ENCODE results near the gene KRTAP20-3. TPM values are rescaled to one million over a fixed set of nuclear protein-coding genes. Genes with fewer than 3 reads are reported as not detected.

KRTAP20-3 gene
- total RNA-seq, 1 experiment from 2014 or later, result not detected

DNA sequence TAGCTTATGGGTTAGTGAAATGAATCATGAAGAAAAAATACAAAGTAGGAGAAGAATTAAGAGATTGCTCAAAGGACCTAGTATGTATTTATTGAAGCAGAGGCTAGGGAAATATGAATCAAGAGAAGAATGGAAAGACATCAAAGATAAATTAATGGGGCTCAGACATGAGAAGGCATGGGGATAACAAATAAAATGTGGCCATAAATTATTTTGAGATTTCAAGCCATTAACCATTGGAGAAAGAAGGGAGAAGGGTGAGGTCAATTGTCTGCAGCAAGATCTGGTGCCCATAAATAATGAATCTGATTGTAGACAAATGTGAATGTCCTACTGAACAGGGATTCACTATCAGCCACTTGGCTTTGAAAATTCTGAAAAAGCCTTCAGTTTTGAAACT, 10.2 kb downstream of the KRTAP20-3 start:
- intact Hi-C loops (cut with micrococcal nuclease), result no loop called here
- no peak overlapping the region for H3K4me2 ChIP-seq (ENCODE audit: low read length)
- H3F3A ChIP-seq (ENCODE audit: low read length, unreplicated experiment), result no peaks in the 10 kb centered on the region
- ChIA-PET CTCF (no interaction called here), POLR2A (ENCODE audit: unreplicated experiment) (interaction anchor here (0.6 kb wide), 1 partner anchor 1571 kb away, joined by 3 read pairs; no protein-coding TSS in a partner anchor)
- peaks cover 12% of the 10 kb centered on the region for H3K4me1 ChIP-seq (ENCODE audit: insufficient read depth, low read length)
- no peak overlapping the region for H2AFZ ChIP-seq (ENCODE audit: low read length)
- no TSS peak for BruUV-seq (replicated peaks)
- H3K79me2 ChIP-seq (ENCODE audit: low read length), result no peaks in the 10 kb centered on the region
- H3K36me3 ChIP-seq (ENCODE audit: low read depth, low read length), result no peaks in the 10 kb centered on the region
- no peaks in the 10 kb centered on the region for H3K9me3 ChIP-seq (ENCODE audit: low read length)
- DNase-seq (no peak), ATAC-seq (no peak)
- no peak overlapping the region for H3K4me3 ChIP-seq (ENCODE audit: low read length)
- no peaks in the 10 kb centered on the region for H3K27me3 ChIP-seq (ENCODE audit: low read length)
- TF ChIP-seq, protein P1, sequence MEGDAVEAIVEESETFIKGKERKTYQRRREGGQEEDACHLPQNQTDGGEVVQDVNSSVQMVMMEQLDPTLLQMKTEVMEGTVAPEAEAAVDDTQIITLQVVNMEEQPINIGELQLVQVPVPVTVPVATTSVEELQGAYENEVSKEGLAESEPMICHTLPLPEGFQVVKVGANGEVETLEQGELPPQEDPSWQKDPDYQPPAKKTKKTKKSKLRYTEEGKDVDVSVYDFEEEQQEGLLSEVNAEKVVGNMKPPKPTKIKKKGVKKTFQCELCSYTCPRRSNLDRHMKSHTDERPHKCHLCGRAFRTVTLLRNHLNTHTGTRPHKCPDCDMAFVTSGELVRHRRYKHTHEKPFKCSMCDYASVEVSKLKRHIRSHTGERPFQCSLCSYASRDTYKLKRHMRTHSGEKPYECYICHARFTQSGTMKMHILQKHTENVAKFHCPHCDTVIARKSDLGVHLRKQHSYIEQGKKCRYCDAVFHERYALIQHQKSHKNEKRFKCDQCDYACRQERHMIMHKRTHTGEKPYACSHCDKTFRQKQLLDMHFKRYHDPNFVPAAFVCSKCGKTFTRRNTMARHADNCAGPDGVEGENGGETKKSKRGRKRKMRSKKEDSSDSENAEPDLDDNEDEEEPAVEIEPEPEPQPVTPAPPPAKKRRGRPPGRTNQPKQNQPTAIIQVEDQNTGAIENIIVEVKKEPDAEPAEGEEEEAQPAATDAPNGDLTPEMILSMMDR (conservative IDR thresholded peaks at IDR 0.05; ENCODE audit: low read depth, low read length), result no peak
- TF ChIP-seq EZH2phosphoT487 (IDR thresholded peaks at IDR 0.05; ENCODE audit: borderline replicate concordance, low read length), result no peak
- no peak for TF ChIP-seq EZH2 (IDR thresholded peaks at IDR 0.05; ENCODE audit: low read length, unreplicated experiment)
- no peaks in the 10 kb centered on the region for H4K20me1 ChIP-seq (ENCODE audit: low read length)
- no peaks in the 10 kb centered on the region for H3K9me2 ChIP-seq (replicated peaks; ENCODE audit: low read length)
- H3K9ac ChIP-seq (ENCODE audit: low read length), result no peak overlapping the region
- no peak overlapping the region for H3K27ac ChIP-seq (ENCODE audit: low read length)

DNA sequence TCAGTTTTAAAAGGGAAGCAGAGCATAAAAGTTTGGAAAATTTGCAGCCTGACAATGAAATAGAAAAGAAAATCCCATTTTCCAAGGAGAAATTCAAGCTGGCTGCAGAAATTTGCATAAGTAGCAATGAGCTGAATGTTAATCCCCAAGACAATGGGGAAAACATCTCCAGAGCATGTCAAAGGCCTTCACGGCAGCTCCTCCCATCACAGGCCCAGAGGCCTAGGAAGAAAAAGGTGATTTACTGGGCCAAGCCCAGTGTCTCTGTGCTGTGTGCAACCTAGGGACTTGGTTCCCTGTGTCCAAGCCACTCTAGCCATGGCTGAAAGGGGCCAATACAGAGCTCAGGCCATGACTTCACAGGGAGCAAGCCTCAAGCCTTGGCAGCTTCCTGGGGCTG, 26.1 kb downstream of the KRTAP20-3 start:
- no TSS peak for BruUV-seq (replicated peaks)
- H2AFZ ChIP-seq (ENCODE audit: low read length), result no peak overlapping the region
- intact Hi-C loops (cut with micrococcal nuclease), result no loop called here
- POLR2A ChIA-PET (ENCODE audit: unreplicated experiment), result no interaction called here
- no peaks in the 10 kb centered on the region for H3K4me1 ChIP-seq (ENCODE audit: insufficient read depth, low read length)
- no peak for DNase-seq
- H3F3A ChIP-seq (ENCODE audit: low read length, unreplicated experiment), result no peaks in the 10 kb centered on the region
- H3K9me2 ChIP-seq (replicated peaks; ENCODE audit: low read length), result no peaks in the 10 kb centered on the region
- H3K9ac ChIP-seq (ENCODE audit: low read length), result no peak overlapping the region
- TF ChIP-seq, protein P1 (conservative IDR thresholded peaks at IDR 0.05; ENCODE audit: low read depth, low read length), result no peak
- TF ChIP-seq EZH2phosphoT487 (IDR thresholded peaks at IDR 0.05; ENCODE audit: borderline replicate concordance, low read length) (no peak), EZH2 (IDR thresholded peaks at IDR 0.05; ENCODE audit: low read length, unreplicated experiment) (no peak)
- H3K4me3 ChIP-seq (ENCODE audit: low read length), result no peak overlapping the region
- no peak overlapping the region for H3K27ac ChIP-seq (ENCODE audit: low read length)
- CTCF ChIA-PET, result no interaction called here
- H3K4me2 ChIP-seq (ENCODE audit: low read length), result no peak overlapping the region
- H3K79me2 ChIP-seq (ENCODE audit: low read length), result no peaks in the 10 kb centered on the region
- H4K20me1 ChIP-seq (ENCODE audit: low read length), result no peaks in the 10 kb centered on the region
- no peaks in the 10 kb centered on the region for H3K27me3 ChIP-seq (ENCODE audit: low read length)
- H3K36me3 ChIP-seq (ENCODE audit: low read depth, low read length), result no peaks in the 10 kb centered on the region
- no peak for ATAC-seq
- H3K9me3 ChIP-seq (ENCODE audit: low read length), result no peaks in the 10 kb centered on the region

DNA sequence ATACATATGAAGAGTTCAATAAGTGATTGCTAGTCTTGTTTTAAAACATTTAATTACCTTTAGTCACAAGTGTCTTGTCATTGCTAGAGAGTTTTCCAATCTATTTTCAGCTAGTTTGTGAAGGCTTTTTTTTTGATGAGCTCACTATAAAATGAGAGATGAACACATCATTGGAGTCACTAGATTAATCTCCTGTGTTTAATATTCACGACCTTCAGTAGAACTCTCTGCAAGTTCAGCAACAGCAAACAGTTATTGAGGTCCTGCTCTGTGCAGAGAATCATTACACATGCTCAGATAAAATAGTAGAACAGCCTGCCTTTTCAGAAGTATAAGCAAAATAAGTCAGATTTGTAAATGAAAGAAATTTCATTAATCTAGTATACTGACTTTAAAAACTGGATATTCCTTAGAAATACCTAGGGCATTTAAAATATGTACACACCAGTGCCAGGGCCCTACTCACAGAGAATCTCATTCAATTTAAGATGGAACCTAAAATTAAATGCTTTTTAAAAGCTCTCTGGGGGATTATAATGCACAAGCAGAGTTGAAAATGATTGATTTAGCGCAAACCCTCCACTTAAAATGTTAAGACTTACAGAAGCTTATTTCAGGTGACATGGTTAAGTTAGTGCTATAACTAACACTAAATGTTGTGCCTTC, 30.5 kb downstream of the KRTAP20-3 start:
- intact Hi-C loops (cut with micrococcal nuclease), result no loop called here
- Histone ChIP-seq H4K20me1 (ENCODE audit: low read length) (no peaks in the 10 kb centered on the region), H3K36me3 (ENCODE audit: low read depth, low read length) (no peaks in the 10 kb centered on the region), H3F3A (ENCODE audit: low read length, unreplicated experiment) (no peaks in the 10 kb centered on the region), H3K27me3 (ENCODE audit: low read length) (no peaks in the 10 kb centered on the region), H3K9ac (ENCODE audit: low read length) (no peak overlapping the region), H3K79me2 (ENCODE audit: low read length) (no peaks in the 10 kb centered on the region), H3K4me1 (ENCODE audit: insufficient read depth, low read length) (no peaks in the 10 kb centered on the region), H3K27ac (ENCODE audit: low read length) (no peak overlapping the region), H3K4me3 (ENCODE audit: low read length) (no peak overlapping the region), H3K9me3 (ENCODE audit: low read length) (no peaks in the 10 kb centered on the region), H3K9me2 (replicated peaks; ENCODE audit: low read length) (no peaks in the 10 kb centered on the region), H3K4me2 (ENCODE audit: low read length) (no peak overlapping the region), H2AFZ (ENCODE audit: low read length) (no peak overlapping the region)
- TF ChIP-seq, protein P1 (conservative IDR thresholded peaks at IDR 0.05; ENCODE audit: low read depth, low read length), result no peak
- TF ChIP-seq EZH2 (IDR thresholded peaks at IDR 0.05; ENCODE audit: low read length, unreplicated experiment) (no peak), EZH2phosphoT487 (IDR thresholded peaks at IDR 0.05; ENCODE audit: borderline replicate concordance, low read length) (no peak)
- DNase-seq, result no peak
- CTCF ChIA-PET, result no interaction called here
- BruUV-seq (replicated peaks), result no TSS peak
- no peak for ATAC-seq
- POLR2A ChIA-PET (ENCODE audit: unreplicated experiment), result interaction anchor here (0.6 kb wide), 1 partner anchor 23 kb away, joined by 8 read pairs; no protein-coding TSS in a partner anchor

All from PC-3 (cell line).